CD4-positive, alpha-beta T cell (primary cell): ENCODE data around the gene CCR6. TPM values are rescaled to one million over a fixed set of nuclear protein-coding genes. Genes with fewer than 3 reads are reported as not detected.

Experiments used
- ATAC-seq: fragments of 200-7000 bp; cut with Tn5 transposase; one replicate; pipeline ENCODE4 v1.10.0; 2022; ENCODE audit warnings: mild to moderate bottlenecking; ENCODE audit not compliant: poor library complexity
- CTCF ChIA-PET: fragments of 350-600 bp; sonication (Branson Sonifier 250); formaldehyde crosslinking; loops from one replicate; lab custom pipeline; 2021; ENCODE audit warnings: antibody characterized with exemption, inconsistent platforms; lab: Charles Lee
- POLR2A ChIA-PET: fragments of 350-600 bp; sonication (Branson Sonifier 250); formaldehyde crosslinking; loops from one replicate; lab custom pipeline; 2021; ENCODE audit warnings: antibody characterized with exemption, inconsistent platforms; lab: Charles Lee
- DNase-seq, 14 experiments: peaks; one replicate each; pipeline ENCODE4 v3.0.0-alpha.2; 2013 to 2020; ENCODE audit warnings: mixed read lengths in 2 of 14
- H3K27ac ChIP-seq, 2 donors: one replicate each; pipeline versions ENCODE4 v1.5.1 to v1.7.0; 2013; ENCODE audit warnings: low read length in 2 of 2, low read depth in 1 of 2, mild to moderate bottlenecking in 1 of 2
- H3K27me3 ChIP-seq, 2 experiments: 1 replicate in 1 of 2; 2 replicates in 1 of 2; pipeline versions ENCODE4 v1.6.1 to v1.7.0; 2013; ENCODE audit warnings: low read length in 2 of 2, control low read depth in 1 of 2, mild to moderate bottlenecking in 1 of 2, moderate library complexity in 1 of 2; ENCODE audit not compliant: insufficient read depth in 2 of 2, control insufficient read depth in 1 of 2
- H3K36me3 ChIP-seq: one replicate; pipeline ENCODE4 v1.6.1; 2013; ENCODE audit warnings: low read length, control low read depth; ENCODE audit not compliant: insufficient read depth
- H3K4me1 ChIP-seq: one replicate; pipeline ENCODE4 v1.6.1; 2013; ENCODE audit warnings: low read length, control low read depth; ENCODE audit not compliant: insufficient read depth
- H3K4me3 ChIP-seq: one replicate; pipeline ENCODE4 v1.5.1; 2013; ENCODE audit warnings: mild to moderate bottlenecking, low read length, moderate library complexity
- H3K9me3 ChIP-seq, 2 experiments: 1 replicate in 1 of 2; 2 replicates in 1 of 2; pipeline versions ENCODE4 v1.6.1 to v1.7.0; 2013; ENCODE audit warnings: low read length in 2 of 2, mild to moderate bottlenecking in 2 of 2, control low read depth in 1 of 2, moderate library complexity in 1 of 2; ENCODE audit not compliant: control insufficient read depth in 1 of 2, insufficient read depth in 1 of 2
- H3K27ac Mint-ChIP-seq: one replicate; pipeline ENCODE4 v1.8.0; 2020; ENCODE audit warnings: mixed read lengths
- H3K27me3 Mint-ChIP-seq: one replicate; pipeline ENCODE4 v1.8.0; 2021; ENCODE audit warnings: mixed read lengths
- H3K36me3 Mint-ChIP-seq: one replicate; pipeline ENCODE4 v1.8.0; 2021; ENCODE audit warnings: low read depth, mixed read lengths
- H3K4me1 Mint-ChIP-seq: one replicate; pipeline ENCODE4 v1.8.0; 2021; ENCODE audit warnings: low read depth, mixed read lengths
- H3K4me3 Mint-ChIP-seq: one replicate; pipeline ENCODE4 v1.8.0; 2020; ENCODE audit warnings: mild to moderate bottlenecking, mixed read lengths
- H3K9me3 Mint-ChIP-seq: one replicate; pipeline ENCODE4 v1.8.0; 2020; ENCODE audit warnings: mixed read lengths
- intact Hi-C, 2 experiments: fragments of 100-400 bp; cut with DNase I in 1 of 2; cut with micrococcal nuclease in 1 of 2; formaldehyde crosslinking; loops; one replicate each; pipeline versions ENCODE4 v1.15.1 to v1.9.0; 2023 to 2025; cut with DNase I, micrococcal nuclease
- total RNA-seq, 174 experiments: library from RNA in 2 of 174; stranded (reverse) in 2 of 174; gene quantifications; one replicate each; pipeline ENCODE4 v1.2.3 and lab custom pipeline; 2021 to 2026
- TF ChIP-seq, protein P1 (sequence below): fragments of 200-600 bp; IDR thresholded peaks from one replicate; pipeline ENCODE4 v1.8.0; 2022; ENCODE audit warnings: antibody characterized with exemption, mild to moderate bottlenecking

CCR6 gene
- total RNA-seq, 2 experiments from 2014 or later: 13.6 to 15.9 TPM

GRCh38 chr6:167118006-167118405 is 4.9 kb upstream of the CCR6 start:
- intact Hi-C loops: loop anchor here (5.0 kb wide), 2 partner anchors 76 to 166 kb away; no protein-coding TSS in a partner anchor
- peak overlapping the region in 1 of 2 donors; percentile 73 for H3K27ac ChIP-seq
- ATAC-seq (no peak), DNase-seq (no peak)
- Mint-ChIP-seq H3K27me3 (no peaks in the 10 kb centered on the region), H3K36me3 (peaks cover 13% of the 10 kb centered on the region), H3K4me3 (peak overlapping the region; percentile 32), H3K9me3 (no peaks in the 10 kb centered on the region), H3K27ac (peak overlapping the region; percentile 95), H3K4me1 (peaks cover 77% of the 10 kb centered on the region)
- POLR2A ChIA-PET: interaction anchor here (2.3 kb wide), 1 partner anchor 62 kb away, joined by 6 read pairs; no protein-coding TSS in a partner anchor
- H3K27me3 ChIP-seq: no peaks in the 10 kb centered on the region
- peaks cover 90% of the 10 kb centered on the region for H3K4me1 ChIP-seq
- TF ChIP-seq, protein P1, sequence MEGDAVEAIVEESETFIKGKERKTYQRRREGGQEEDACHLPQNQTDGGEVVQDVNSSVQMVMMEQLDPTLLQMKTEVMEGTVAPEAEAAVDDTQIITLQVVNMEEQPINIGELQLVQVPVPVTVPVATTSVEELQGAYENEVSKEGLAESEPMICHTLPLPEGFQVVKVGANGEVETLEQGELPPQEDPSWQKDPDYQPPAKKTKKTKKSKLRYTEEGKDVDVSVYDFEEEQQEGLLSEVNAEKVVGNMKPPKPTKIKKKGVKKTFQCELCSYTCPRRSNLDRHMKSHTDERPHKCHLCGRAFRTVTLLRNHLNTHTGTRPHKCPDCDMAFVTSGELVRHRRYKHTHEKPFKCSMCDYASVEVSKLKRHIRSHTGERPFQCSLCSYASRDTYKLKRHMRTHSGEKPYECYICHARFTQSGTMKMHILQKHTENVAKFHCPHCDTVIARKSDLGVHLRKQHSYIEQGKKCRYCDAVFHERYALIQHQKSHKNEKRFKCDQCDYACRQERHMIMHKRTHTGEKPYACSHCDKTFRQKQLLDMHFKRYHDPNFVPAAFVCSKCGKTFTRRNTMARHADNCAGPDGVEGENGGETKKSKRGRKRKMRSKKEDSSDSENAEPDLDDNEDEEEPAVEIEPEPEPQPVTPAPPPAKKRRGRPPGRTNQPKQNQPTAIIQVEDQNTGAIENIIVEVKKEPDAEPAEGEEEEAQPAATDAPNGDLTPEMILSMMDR: no peak
- H3K36me3 ChIP-seq: peaks cover 4% of the 10 kb centered on the region
- CTCF ChIA-PET: interaction anchor here (1.6 kb wide), 1 partner anchor 25 kb away, joined by 4 read pairs; no protein-coding TSS in a partner anchor
- no peaks in the 10 kb centered on the region for H3K9me3 ChIP-seq
- no peak overlapping the region for H3K4me3 ChIP-seq

DNA sequence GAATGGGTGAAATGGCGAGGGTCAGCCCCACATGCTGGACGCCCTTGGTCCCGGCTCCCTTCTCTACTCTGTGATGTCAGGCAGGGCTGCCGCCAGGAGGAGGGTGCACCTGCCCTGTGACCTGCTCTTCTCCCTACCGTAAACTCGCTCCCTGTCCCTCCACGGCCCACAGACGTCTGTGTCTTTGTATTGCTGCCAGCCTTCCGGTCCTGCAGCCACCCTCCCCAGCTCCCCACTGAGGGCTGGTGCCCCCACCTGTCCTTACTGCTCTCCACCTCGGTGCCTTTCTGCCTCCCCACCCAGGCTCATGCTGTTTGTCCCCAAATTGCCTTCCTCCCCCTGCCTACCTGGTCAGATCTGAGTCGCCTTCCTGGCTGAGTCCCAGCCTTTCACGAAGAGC is 4.1 kb upstream of the CCR6 start:
- intact Hi-C loops: loop anchor here (5.0 kb wide), 2 partner anchors 77 to 167 kb away; no protein-coding TSS in a partner anchor

DNA sequence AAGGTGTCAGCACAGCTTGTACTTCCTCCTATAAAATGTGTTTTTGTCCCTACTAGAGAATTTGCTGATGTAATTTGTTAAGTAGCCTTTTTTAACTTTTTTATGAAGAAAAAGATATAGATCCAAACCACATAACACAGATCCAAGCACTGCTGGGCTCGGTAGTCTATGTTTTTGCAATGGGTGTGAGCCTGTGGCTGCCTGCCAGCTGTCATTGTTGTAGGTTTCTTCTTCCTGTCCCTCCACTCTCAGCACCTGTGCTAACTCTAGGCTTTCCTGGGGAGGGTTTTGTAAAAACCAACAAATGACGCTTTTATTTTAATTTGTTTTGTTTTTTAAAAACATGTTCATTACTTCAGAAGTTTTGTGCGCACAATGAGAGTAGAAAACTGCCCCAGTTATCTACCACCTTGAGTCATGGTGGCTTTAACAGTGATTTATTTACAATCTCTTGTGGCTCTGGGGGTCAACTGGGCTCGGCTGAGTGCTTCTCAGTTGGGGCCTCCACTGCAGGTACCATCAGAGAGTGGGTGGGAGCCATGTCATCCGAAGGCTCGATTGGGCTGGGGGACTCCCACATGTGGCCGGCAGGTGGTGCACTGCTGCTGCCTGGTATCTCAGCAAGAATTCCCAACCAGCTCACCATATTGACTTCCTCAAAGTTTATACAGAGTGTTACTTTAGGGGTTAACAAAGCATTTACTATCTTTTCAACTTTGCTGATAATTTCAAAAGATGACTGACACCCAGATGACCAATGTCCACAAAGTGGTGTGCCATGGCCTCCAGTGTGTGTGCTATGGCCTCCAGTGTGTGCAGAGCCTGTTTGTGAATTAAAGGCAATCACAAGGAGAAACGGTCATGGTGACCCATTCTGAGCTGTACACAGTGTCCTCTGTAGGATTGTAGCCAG is 3.0 kb upstream of the CCR6 start:
- no peaks in the 10 kb centered on the region for H3K27me3 ChIP-seq
- DNase-seq (peak; percentile 40 to 85 (median 60)), ATAC-seq (peak; percentile 92)
- CTCF ChIA-PET: interaction anchor here (0.5 to 1.8 kb wide), 5 partner anchors 10 to 231 kb away, joined by 3 to 6 read pairs (median 5); no protein-coding TSS in a partner anchor
- H3K4me1 ChIP-seq: peaks cover 83% of the 10 kb centered on the region
- H3K36me3 Mint-ChIP-seq: no peaks in the 10 kb centered on the region
- H3K4me3 ChIP-seq: no peak overlapping the region
- H3K9me3 Mint-ChIP-seq: no peaks in the 10 kb centered on the region
- H3K9me3 ChIP-seq: no peaks in the 10 kb centered on the region
- H3K4me3 Mint-ChIP-seq: peak overlapping the region; percentile 32
- intact Hi-C loops: loop anchor here (5.0 kb wide), 3 partner anchors 78 to 168 kb away; partner anchors contain the start of gene CEP43 (in 1 of the 2)
- peak overlapping the region; percentile 95 for H3K27ac Mint-ChIP-seq
- TF ChIP-seq, protein P1: no peak
- peaks cover 65% of the 10 kb centered on the region for H3K4me1 Mint-ChIP-seq
- POLR2A ChIA-PET: interaction anchor here (0.6 to 2.7 kb wide), 17 partner anchors 18 to 778 kb away, joined by 3 to 13 read pairs (median 4); partner anchors contain the start of genes CEP43, RNASET2 and RPS6KA2
- peaks cover 9% of the 10 kb centered on the region for H3K36me3 ChIP-seq
- peak overlapping the region; percentile 51 to 73 for H3K27ac ChIP-seq
- H3K27me3 Mint-ChIP-seq: no peaks in the 10 kb centered on the region

More for the DNA sequence above, 4.1 kb upstream of the CCR6 start:
- peaks cover 4% of the 10 kb centered on the region for H3K36me3 ChIP-seq
- ChIA-PET POLR2A (interaction anchor here (0.6 to 2.7 kb wide), 15 partner anchors 19 to 491 kb away, joined by 4 to 13 read pairs (median 5); partner anchors contain the start of genes CEP43, RNASET2 and RPS6KA2), CTCF (interaction anchor here (0.5 to 1.8 kb wide), 3 partner anchors 11 to 232 kb away, joined by 4 to 5 read pairs (median 5); no protein-coding TSS in a partner anchor)
- Mint-ChIP-seq H3K4me1 (peaks cover 76% of the 10 kb centered on the region), H3K9me3 (no peaks in the 10 kb centered on the region), H3K4me3 (peak overlapping the region; percentile 32), H3K27ac (peak overlapping the region; percentile 95), H3K36me3 (peaks cover 10% of the 10 kb centered on the region), H3K27me3 (no peaks in the 10 kb centered on the region)
- ATAC-seq (no peak), DNase-seq (peak in 1 of 14 experiments; percentile 49)
- H3K27ac ChIP-seq: peak overlapping the region; percentile 41 to 73
- H3K27me3 ChIP-seq: no peaks in the 10 kb centered on the region
- peak overlapping the region; percentile 4 for H3K4me3 ChIP-seq
- TF ChIP-seq, protein P1: no peak
- H3K9me3 ChIP-seq: no peaks in the 10 kb centered on the region
- H3K4me1 ChIP-seq: peaks cover 92% of the 10 kb centered on the region
